HCT116 (cell line): ENCODE measurements around the gene PRKN. TPM values are rescaled to one million over a fixed set of nuclear protein-coding genes. Genes with fewer than 3 reads are reported as not detected.

Experiments used
- ATAC-seq: fragments of 200-7000 bp; cut with Tn5 transposase; 2 replicates; pipeline ENCODE4 v1.9.1; 2020; ENCODE audit warnings: mild to moderate bottlenecking, moderate library complexity
- BruUV-seq: library from RNA; stranded (reverse); fragments of 400-500 nt; replicated peaks from 2 replicates; lab custom pipeline; 2021; lab: Mats Ljungman, UMichigan
- CTCF ChIA-PET: fragments of 300-600 bp; sonication (Branson Sonifier 250); formaldehyde crosslinking; loops from one replicate; lab custom pipeline; 2021; ENCODE audit warnings: antibody characterized with exemption; lab: Charles Lee
- POLR2A ChIA-PET: fragments of 300-600, 350-600 bp; sonication (Branson Sonifier 250); formaldehyde crosslinking; loops from one replicate; lab custom pipeline; 2021; ENCODE audit warnings: antibody characterized with exemption; lab: Charles Lee
- RAD21 ChIA-PET, 2 experiments: fragments of 300-600 bp; sonication (Branson Sonifier 250); formaldehyde crosslinking; loops; one replicate each; lab custom pipeline; 2023; ENCODE audit warnings: low total read pairs in 2 of 2; ENCODE audit not compliant: uncharacterized antibody in 2 of 2, unreplicated experiment in 2 of 2, low non-redundant PET in 1 of 2; lab: Charles Lee
- DNase-seq: peaks from one replicate; pipeline ENCODE4 v3.0.0-alpha.2; 2010; ENCODE audit warnings: low read depth, low spot score
- H2AFZ ChIP-seq: fragments of 200-600 bp; shearing (Covaris generic), sonication (generic); 2 replicates; pipeline ENCODE4 v1.6.1; 2017; ENCODE audit warnings: low read depth, mixed run types, mixed read lengths, antibody characterized with exemption, low read length; ENCODE audit not compliant: poor library complexity, severe bottlenecking
- H3K27ac ChIP-seq: 2 replicates; pipeline ENCODE4 v1.5.1; 2012; ENCODE audit warnings: low read depth, low read length
- H3K27me3 ChIP-seq: fragments of 200-600 bp; sonication (generic); 2 replicates; pipeline ENCODE4 v1.6.1; 2016; ENCODE audit warnings: mixed run types, low read length, mixed read lengths; ENCODE audit not compliant: insufficient read depth
- H3K36me3 ChIP-seq, 2 experiments: fragments of 200-500 bp in 1 of 2; fragments of 200-600 bp in 1 of 2; sonication (Bioruptor generic) in 1 of 2; sonication (generic) in 1 of 2; 2 replicates each; pipeline versions ENCODE4 v1.5.1 to v1.6.1; 2014 to 2016; ENCODE audit warnings: low read length in 2 of 2, inconsistent platforms in 1 of 2, mixed read lengths in 1 of 2, mixed run types in 1 of 2; ENCODE audit not compliant: insufficient read depth in 2 of 2, control insufficient read depth in 1 of 2
- H3K4me1 ChIP-seq, 2 experiments: fragments of 200-600 bp in 1 of 2; sonication (generic) in 1 of 2; 2 replicates each; pipeline versions ENCODE4 v1.5.1 to v1.6.1; 2012 to 2017; ENCODE audit warnings: low read length in 2 of 2, inconsistent platforms in 1 of 2, mild to moderate bottlenecking in 1 of 2, mixed read lengths in 1 of 2, mixed run types in 1 of 2, moderate library complexity in 1 of 2; ENCODE audit not compliant: insufficient read depth in 2 of 2, control insufficient read depth in 1 of 2
- H3K4me2 ChIP-seq: fragments of 200-600 bp; sonication (generic); 2 replicates; pipeline ENCODE4 v1.6.1; 2017; ENCODE audit warnings: mixed run types, low read length, mixed read lengths
- H3K4me3 ChIP-seq, 2 experiments: fragments of 200-600 bp in 1 of 2; sonication (generic) in 1 of 2; replicated peaks in 1 of 2; 2 replicates each; pipeline ENCODE4 v1.5.1; 2011 to 2016; ENCODE audit warnings: low read length in 2 of 2, control low read depth in 1 of 2, low read depth in 1 of 2, mild to moderate bottlenecking in 1 of 2, mixed read lengths in 1 of 2, mixed run types in 1 of 2
- H3K79me2 ChIP-seq: fragments of 200-600 bp; sonication (generic); 2 replicates; pipeline ENCODE4 v1.6.1; 2017; ENCODE audit warnings: mild to moderate bottlenecking, mixed run types, low read length, moderate library complexity, mixed read lengths; ENCODE audit not compliant: insufficient read depth
- H3K9ac ChIP-seq: fragments of 200-600 bp; sonication (generic); 2 replicates; pipeline ENCODE4 v1.6.1; 2016; ENCODE audit warnings: low read length, mixed read lengths
- H3K9me2 ChIP-seq: fragments of 200-600 bp; sonication (generic), shearing (Covaris generic); 2 replicates; pipeline ENCODE4 v1.6.1; 2017; ENCODE audit warnings: mixed run types, mild to moderate bottlenecking, moderate library complexity; ENCODE audit not compliant: insufficient read depth
- H3K9me3 ChIP-seq, 2 experiments: fragments of 200-500 bp in 1 of 2; fragments of 200-600 bp in 1 of 2; sonication (Bioruptor generic) in 1 of 2; sonication (generic) in 1 of 2; 2 replicates each; pipeline ENCODE4 v1.6.1; 2014 to 2017; ENCODE audit warnings: low read length in 2 of 2, mixed read lengths in 2 of 2, inconsistent platforms in 1 of 2, low read depth in 1 of 2, mild to moderate bottlenecking in 1 of 2, mixed run types in 1 of 2, moderate library complexity in 1 of 2; ENCODE audit not compliant: control insufficient read depth in 1 of 2, insufficient read depth in 1 of 2
- H4K20me1 ChIP-seq: fragments of 200-600 bp; sonication (generic), shearing (Covaris generic); 2 replicates; pipeline ENCODE4 v1.6.1; 2017; ENCODE audit warnings: mixed run types, mild to moderate bottlenecking, moderate library complexity; ENCODE audit not compliant: insufficient read depth
- ATF3 ChIP-seq: IDR thresholded peaks from 2 replicates; pipeline ENCODE4 v1.6.1; 2012
- EGR1 ChIP-seq: IDR thresholded peaks from 2 replicates; pipeline ENCODE4 v1.6.1; 2012; ENCODE audit warnings: low read depth
- EZH2phosphoT487 ChIP-seq: fragments of 200-600 bp; IDR thresholded peaks from 2 replicates; pipeline ENCODE4 v1.6.1; 2018; ENCODE audit warnings: antibody characterized with exemption, borderline replicate concordance
- POLR2A ChIP-seq: IDR thresholded peaks from 2 replicates; pipeline ENCODE4 v1.7.0; 2011; ENCODE audit warnings: borderline replicate concordance; ENCODE audit not compliant: insufficient read depth, insufficient read length; ENCODE audit errors: extremely low read depth
- RAD21 ChIP-seq: IDR thresholded peaks from 2 replicates; pipeline ENCODE4 v1.6.1; 2012; ENCODE audit warnings: low read depth, mild to moderate bottlenecking
- REST ChIP-seq: IDR thresholded peaks from 2 replicates; pipeline ENCODE4 v1.6.1; 2012; ENCODE audit warnings: low read depth
- SIN3A ChIP-seq: IDR thresholded peaks from 2 replicates; pipeline ENCODE4 v1.6.1; 2012; ENCODE audit warnings: low read depth
- SRF ChIP-seq: IDR thresholded peaks from 2 replicates; pipeline ENCODE4 v1.6.1; 2012; ENCODE audit warnings: low read depth
- YY1 ChIP-seq: IDR thresholded peaks from 2 replicates; pipeline ENCODE4 v1.6.1; 2011; ENCODE audit warnings: low read length, low read depth, moderate library complexity, mild to moderate bottlenecking; ENCODE audit not compliant: insufficient replicate concordance; ENCODE audit errors: extremely low read depth
- intact Hi-C: fragments of 100-400 bp; cut with micrococcal nuclease; formaldehyde crosslinking; loops from 2 replicates; pipeline ENCODE4 v1.10.0; 2022
- total RNA-seq: library from RNA; stranded (reverse); gene quantifications from one replicate; pipeline ENCODE4 v1.2.1, GENCODE V29; 2021; ENCODE audit not compliant: unreplicated experiment

The PRKN gene
- total RNA-seq, 1 experiment from 2014 or later: 2.6 TPM

- Histone ChIP-seq H3K4me3 (no peak overlapping the region), H3K9me2 (no peaks in the 10 kb centered on the region)
- no peak for TF ChIP-seq REST
- TF ChIP-seq, all 23 proteins: peak for 0
- no peak overlapping the region for H3K4me2 ChIP-seq
- no peak for ATAC-seq
- peaks cover 4 to 5% of the 10 kb centered on the region in 2 experiments; a peak in 1 of 4 replicates for H3K4me1 ChIP-seq
- no peaks in the 10 kb centered on the region for H4K20me1 ChIP-seq
- no peak overlapping the region for H2AFZ ChIP-seq
- H3K79me2 ChIP-seq: no peaks in the 10 kb centered on the region
- no peaks in the 10 kb centered on the region; a peak in 1 of 4 replicates for H3K9me3 ChIP-seq
- H3K36me3 ChIP-seq: no peaks in the 10 kb centered on the region
- intact Hi-C loops: no loop called here
- RAD21 ChIA-PET: no interaction called here
- no peak for DNase-seq
- BruUV-seq: no TSS peak
- H3K9ac ChIP-seq: no peak overlapping the region
- POLR2A ChIA-PET: no interaction called here
- H3K27me3 ChIP-seq: no peaks in the 10 kb centered on the region
- H3K27ac ChIP-seq: no peak overlapping the region
- CTCF ChIA-PET: no interaction called here
Measured at GRCh38 chr6:162620073-162620472, 107.5 kb downstream of the PRKN start.

- RAD21 ChIA-PET: no interaction called here
- POLR2A ChIA-PET: no interaction called here
- no peak overlapping the region for H3K4me2 ChIP-seq
- TF ChIP-seq POLR2A (no peak), REST (no peak), SRF (no peak), ATF3 (no peak), EZH2phosphoT487 (no peak), YY1 (no peak), EGR1 (no peak), SIN3A (no peak), RAD21 (no peak)
Measured at GRCh38 chr6:162618448-162619002, 109.0 kb downstream of the PRKN start.

More at GRCh38 chr6:162618448-162619002, 109.0 kb downstream of the PRKN start:
- Histone ChIP-seq H3K79me2 (no peaks in the 10 kb centered on the region), H3K36me3 (no peaks in the 10 kb centered on the region), H2AFZ (no peak overlapping the region), H3K9me3 (no peaks in the 10 kb centered on the region), H3K9ac (no peak overlapping the region), H3K4me3 (no peak overlapping the region), H4K20me1 (no peaks in the 10 kb centered on the region), H3K4me1 (peaks cover 4 to 5% of the 10 kb centered on the region in 2 experiments; a peak in 1 of 4 replicates), H3K27ac (no peak overlapping the region), H3K9me2 (no peaks in the 10 kb centered on the region), H3K27me3 (no peaks in the 10 kb centered on the region)
- CTCF ChIA-PET: no interaction called here
- no peak for ATAC-seq
- no peak for DNase-seq
- BruUV-seq: no TSS peak
- intact Hi-C loops: no loop called here
